Prostate gland (tissue), 2 donors: Measurements from ENCODE around the gene FLOT1. TPM values are rescaled to one million over a fixed set of nuclear protein-coding genes. Genes with fewer than 3 reads are reported as not detected.
A peak's percentile ranks its signal among the peaks of the same experiment; 100 is the strongest.

Experiments used
- DNase-seq: peaks from one replicate; pipeline ENCODE4 v3.0.0-alpha.2; 2019; ENCODE audit warnings: low spot score
- H3K27ac ChIP-seq, 2 donors: fragments of 200-600 bp; sonication (generic); 2 replicates each; pipeline ENCODE4 v1.5.1; 2017 to 2019
- H3K27me3 ChIP-seq: fragments of 200-600 bp; sonication (generic); replicated peaks from 2 replicates; pipeline ENCODE4 v1.5.1; 2019; ENCODE audit not compliant: insufficient read depth
- H3K36me3 ChIP-seq, 2 donors: fragments of 200-600 bp; sonication (generic); 1 replicate in 1 of 2; 2 replicates in 1 of 2; pipeline versions ENCODE4 v1.5.1 to v1.8.1; 2017 to 2019
- H3K4me1 ChIP-seq: fragments of 200-600 bp; sonication (generic); replicated peaks from 2 replicates; pipeline ENCODE4 v1.5.1; 2019
- H3K4me3 ChIP-seq, 2 donors: fragments of 200-600 bp; sonication (generic); 2 replicates each; pipeline ENCODE4 v1.5.1; 2017 to 2019
- H3K9me3 ChIP-seq: fragments of 200-600 bp; sonication (generic); 2 replicates; pipeline ENCODE4 v1.5.1; 2017
- CTCF ChIP-seq, 4 experiments: fragments of 200-600 bp in 2 of 4; fragments of 450-650 bp in 2 of 4; sonication (generic) in 2 of 4; IDR thresholded peaks; 1 replicate in 3 of 4; 2 replicates in 1 of 4; pipeline ENCODE4 v1.5.1; 2016 to 2019; ENCODE audit warnings: antibody characterized with exemption in 4 of 4, mild to moderate bottlenecking in 2 of 4, moderate library complexity in 2 of 4
- POLR2A ChIP-seq: fragments of 450-650 bp; IDR thresholded peaks from one replicate; pipeline ENCODE4 v1.6.1; 2016; ENCODE audit warnings: antibody characterized with exemption, mild to moderate bottlenecking
- POLR2AphosphoS5 ChIP-seq: sonication (generic); formaldehyde crosslinking; IDR thresholded peaks from one replicate; pipeline ENCODE4 v1.6.1; 2017; ENCODE audit warnings: antibody characterized with exemption
- WGBS: methylation state at CpG from one replicate; pipeline ENCODE4 v1.1.5; 2018; 5-methylcytosine and 5-hydroxymethylcytosine counted together
- intact Hi-C: fragments of 100-400 bp; cut with DNase I; formaldehyde crosslinking; loops from one replicate; pipeline ENCODE4 v1.14.2; 2022
- total RNA-seq, 2 donors: library from RNA; depleted of rRNA; stranded (reverse); fragments of >200 nt; gene quantifications; one replicate each; pipeline ENCODE4 v1.1.0, GENCODE V29; 2016

The FLOT1 gene
- total RNA-seq, 2 donors from 2014 or later, result 117 to 133 TPM

DNA sequence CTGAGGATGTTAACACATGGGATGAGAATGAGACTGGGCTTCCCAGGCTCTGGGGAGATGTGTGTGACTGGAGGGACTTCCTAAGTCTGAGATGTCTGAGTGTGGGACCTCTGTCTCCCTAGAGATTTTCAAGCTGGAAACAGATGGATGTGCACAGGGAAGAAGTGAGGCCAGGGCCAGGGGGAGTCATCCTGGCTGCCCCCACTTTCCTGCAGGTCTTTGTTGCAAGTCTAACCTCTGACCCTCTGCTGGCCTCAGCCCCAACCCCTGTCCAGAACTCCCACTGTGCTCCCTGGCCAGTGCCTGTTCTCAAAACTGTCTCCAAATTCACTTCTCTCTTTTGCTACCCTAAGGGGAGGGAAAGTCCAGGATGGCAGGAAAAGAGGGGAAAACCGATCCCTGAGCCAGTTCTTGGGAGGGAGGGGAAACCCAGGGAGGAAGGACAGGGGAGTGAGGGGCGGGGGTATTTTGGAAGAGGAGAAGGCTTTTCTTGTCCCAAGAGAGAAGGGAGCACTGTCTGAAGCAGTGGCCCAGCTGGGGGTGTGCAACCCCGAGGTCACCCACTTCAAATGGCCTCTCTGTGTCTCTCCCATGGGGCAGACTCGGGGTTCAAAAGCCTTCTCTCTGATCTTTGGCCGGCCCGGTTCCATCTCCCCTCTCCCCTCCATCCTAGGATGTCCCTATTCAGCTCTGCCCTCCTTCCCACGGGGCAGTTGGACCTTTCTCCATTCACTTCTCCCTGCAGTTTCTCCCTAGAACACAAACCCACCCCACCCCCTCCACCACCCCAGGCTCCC lies 59.1 kb downstream of the FLOT1 start:
- H3K4me3 ChIP-seq, result peak overlapping the region; percentile 66 to 88
- H3K27me3 ChIP-seq, result no peaks in the 10 kb centered on the region
- WGBS, result 23% methylated on average over 7 of the region's 7 CpGs
- peaks cover 4% of the 10 kb centered on the region for H3K4me1 ChIP-seq
- TF ChIP-seq CTCF (IDR thresholded peaks at IDR 0.05) (no peak), POLR2A (no peak), POLR2AphosphoS5 (no peak)
- intact Hi-C loops, result no loop called here
- no peaks in the 10 kb centered on the region for H3K9me3 ChIP-seq
- no peak for DNase-seq
- H3K36me3 ChIP-seq, result no peaks in the 10 kb centered on the region
- peak overlapping the region; percentile 92 to 97 for H3K27ac ChIP-seq

DNA sequence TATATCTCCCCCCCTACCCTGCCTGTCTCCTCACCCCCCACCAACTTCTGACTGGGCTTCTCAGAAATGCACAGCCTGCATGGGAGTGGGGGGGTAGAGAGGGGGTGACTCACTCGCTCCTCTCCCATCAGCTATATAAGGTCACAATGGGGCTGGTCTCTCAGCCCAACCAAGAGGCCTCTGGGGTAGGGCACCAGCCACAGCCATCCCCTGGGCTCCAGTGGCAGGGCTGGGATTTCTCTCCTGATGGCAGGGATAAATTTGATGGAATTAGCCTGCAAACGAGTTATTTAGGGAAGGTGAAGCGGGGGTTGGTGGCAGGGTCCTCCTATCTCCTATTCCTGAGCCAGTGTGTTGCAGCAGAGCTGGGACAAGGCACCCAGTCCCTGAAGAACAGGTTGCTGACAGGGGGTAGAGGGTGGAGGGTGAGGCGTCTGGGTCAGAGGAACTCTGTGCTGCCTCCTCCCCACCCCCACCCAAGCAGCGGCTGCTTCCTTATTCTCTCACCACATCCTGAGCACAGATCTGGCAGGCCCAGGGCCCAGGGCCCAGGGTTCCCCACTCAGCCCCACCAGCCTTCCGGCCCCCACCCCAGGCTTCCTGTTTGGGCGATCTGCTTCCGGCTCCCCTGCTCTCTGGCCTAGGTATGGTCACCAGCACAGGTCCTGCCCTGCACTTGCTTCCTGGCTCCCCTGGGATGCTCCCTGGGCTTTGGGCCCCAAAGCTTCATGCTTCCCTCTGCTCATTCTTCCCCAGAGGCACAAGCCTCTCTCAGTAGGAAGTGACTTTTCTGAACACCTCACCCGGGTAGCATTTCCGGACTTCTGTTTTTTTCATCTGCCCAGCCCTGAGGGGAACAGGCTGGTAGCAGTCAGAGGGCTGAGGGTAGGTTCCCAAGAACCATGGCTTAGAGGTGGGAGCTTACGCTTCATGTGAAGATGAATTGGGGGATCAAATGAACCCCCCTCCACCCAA lies 60.1 kb downstream of the FLOT1 start:
- no peaks in the 10 kb centered on the region for H3K9me3 ChIP-seq
- peaks cover 4% of the 10 kb centered on the region for H3K4me1 ChIP-seq
- intact Hi-C loops, result no loop called here
- DNase-seq, result no peak
- no peaks in the 10 kb centered on the region for H3K27me3 ChIP-seq
- no peaks in the 10 kb centered on the region for H3K36me3 ChIP-seq
- TF ChIP-seq POLR2AphosphoS5 (peak; percentile 24), CTCF (IDR thresholded peaks at IDR 0.05) (no peak), POLR2A (no peak)
- H3K4me3 ChIP-seq, result peak overlapping the region; percentile 66 to 88
- 25% methylated on average over 11 of the region's 11 CpGs for WGBS
- H3K27ac ChIP-seq, result peak overlapping the region; percentile 92 to 97

DNA sequence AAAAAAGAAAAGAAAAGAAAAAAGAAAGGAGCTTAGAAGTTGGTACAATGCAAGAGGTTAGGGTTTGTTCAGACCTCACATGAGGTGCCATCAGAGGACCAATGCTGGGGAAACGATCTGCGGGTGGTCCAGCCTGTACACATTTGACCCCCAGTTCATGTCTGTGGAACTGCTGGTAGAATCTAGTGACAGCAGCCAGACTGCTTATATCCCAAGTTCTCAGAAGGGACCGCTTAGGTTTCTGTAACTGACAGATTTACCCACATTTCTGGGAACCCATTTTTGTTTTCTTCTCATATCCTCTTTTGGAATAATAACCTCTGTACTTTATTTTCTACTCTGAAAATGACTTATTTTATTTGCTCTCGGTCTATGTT lies 60.7 kb downstream of the FLOT1 start:
- Histone ChIP-seq H3K36me3 (peaks cover 0 to 3% of the 10 kb centered on the region in 2 donors), H3K27me3 (no peaks in the 10 kb centered on the region), H3K4me1 (peaks cover 4% of the 10 kb centered on the region), H3K27ac (peak overlapping the region; percentile 92 to 97), H3K9me3 (no peaks in the 10 kb centered on the region), H3K4me3 (peak overlapping the region; percentile 66 to 88)
- TF ChIP-seq CTCF (IDR thresholded peaks at IDR 0.05) (no peak), POLR2A (no peak), POLR2AphosphoS5 (no peak)
- DNase-seq, result no peak
- WGBS, result 51% methylated on average over 4 of the region's 4 CpGs
- intact Hi-C loops, result no loop called here

DNA sequence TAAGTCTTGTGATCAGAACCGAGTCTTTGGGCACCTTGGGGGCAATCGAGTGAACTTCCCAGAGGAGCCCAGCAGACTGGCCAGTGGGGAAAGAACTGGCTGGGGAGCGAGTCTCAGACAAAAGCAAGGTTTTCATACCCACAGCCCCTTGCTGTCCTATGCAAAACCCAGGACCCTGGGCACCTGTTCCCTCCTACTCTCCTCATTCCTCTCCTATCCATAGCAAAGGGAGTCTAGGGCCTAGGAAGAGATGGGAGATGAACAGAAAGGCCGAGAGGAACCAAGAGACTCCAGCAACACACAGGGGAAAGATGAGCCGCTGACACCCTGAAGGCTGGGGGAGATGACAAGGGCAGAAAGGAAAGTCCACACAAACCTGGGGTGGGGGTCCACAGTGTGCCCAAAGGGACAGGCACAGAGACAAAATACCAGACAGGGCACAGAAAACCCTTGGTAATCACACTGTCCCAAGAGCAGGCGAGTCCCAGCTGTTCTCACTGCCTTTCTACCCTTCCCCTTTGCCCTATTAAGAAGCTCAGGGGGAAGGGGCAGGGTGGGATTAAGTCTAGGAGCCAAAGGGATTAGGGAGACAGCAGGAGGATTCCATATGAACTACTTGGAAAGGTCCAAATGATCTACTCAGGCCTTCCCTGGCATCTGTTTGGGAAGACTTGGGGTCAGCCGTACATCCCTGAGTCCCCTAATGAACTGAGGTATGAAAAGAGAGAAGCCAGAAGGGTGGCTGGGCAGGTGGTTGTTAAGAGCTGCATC lies 62.5 kb downstream of the FLOT1 start:
- intact Hi-C loops, result loop anchor here (1.0 to 5.0 kb wide), 2 partner anchors 42 to 202 kb away; partner anchors contain the start of gene DDR1
- Histone ChIP-seq H3K27ac (peak overlapping the region; percentile 14 to 43), H3K27me3 (no peaks in the 10 kb centered on the region), H3K36me3 (peaks cover 0 to 11% of the 10 kb centered on the region in 2 donors), H3K4me3 (no peak overlapping the region), H3K4me1 (peaks cover 4% of the 10 kb centered on the region), H3K9me3 (no peaks in the 10 kb centered on the region)
- 70% methylated on average over 7 of the region's 7 CpGs for WGBS
- DNase-seq, result no peak
- TF ChIP-seq POLR2A, result no peak
- no peak for TF ChIP-seq CTCF (IDR thresholded peaks at IDR 0.05)
- TF ChIP-seq POLR2AphosphoS5, result no peak
